B cell (primary cell): ENCODE results near the gene PARD6G. TPM values are rescaled to one million over a fixed set of nuclear protein-coding genes. Genes with fewer than 3 reads are reported as not detected.

ENCODE experiments used
- ATAC-seq: fragments of 200-7000 bp; cut with Tn5 transposase; one replicate; pipeline ENCODE4 v1.10.0; 2021; ENCODE audit warnings: low read depth, mild to moderate bottlenecking, moderate number of reproducible peaks, moderate library complexity
- CTCF ChIA-PET: fragments of 350-600 bp; sonication (Branson Sonifier 250); formaldehyde crosslinking; loops from one replicate; lab custom pipeline; 2021; ENCODE audit warnings: antibody characterized with exemption, inconsistent platforms; lab: Charles Lee
- POLR2A ChIA-PET: fragments of 350-600 bp; sonication (Branson Sonifier 250); formaldehyde crosslinking; loops from one replicate; lab custom pipeline; 2021; ENCODE audit warnings: antibody characterized with exemption; lab: Charles Lee
- DNase-seq: peaks from one replicate; pipeline ENCODE4 v3.0.0; 2013
- H2AFZ ChIP-seq: 2 replicates; pipeline ENCODE4 v1.6.1; 2012; ENCODE audit warnings: mild to moderate bottlenecking, low read depth, low read length; ENCODE audit not compliant: insufficient read depth, poor library complexity, severe bottlenecking
- H3K27ac ChIP-seq, 2 donors: 1 replicate in 1 of 2; 2 replicates in 1 of 2; pipeline ENCODE4 v1.5.1; 2012 to 2013; ENCODE audit warnings: low read length in 2 of 2, mild to moderate bottlenecking in 2 of 2, moderate library complexity in 1 of 2
- H3K27me3 ChIP-seq, 4 experiments: fragments of 200-600 bp in 1 of 4; sonication (generic) in 1 of 4; replicated peaks in 1 of 4; 1 replicate in 2 of 4; 2 replicates in 2 of 4; pipeline versions ENCODE4 v1.6.1 to v1.7.0; 2013 to 2016; ENCODE audit warnings: low read length in 3 of 4, mild to moderate bottlenecking in 2 of 4, mixed read lengths in 1 of 4, moderate library complexity in 1 of 4; ENCODE audit not compliant: insufficient read depth in 4 of 4, control insufficient read depth in 3 of 4; ENCODE audit errors: control extremely low read depth in 1 of 4
- H3K36me3 ChIP-seq, 2 experiments: replicated peaks in 1 of 2; 1 replicate in 1 of 2; 2 replicates in 1 of 2; pipeline versions ENCODE4 v1.6.1 to v1.7.1; 2013; ENCODE audit warnings: low read length in 1 of 2; ENCODE audit not compliant: insufficient read depth in 2 of 2, control insufficient read depth in 1 of 2; ENCODE audit errors: control extremely low read depth in 1 of 2, extremely low read depth in 1 of 2
- H3K4me1 ChIP-seq, 2 donors: fragments of 200-600 bp in 1 of 2; sonication (generic) in 1 of 2; 1 replicate in 1 of 2; 2 replicates in 1 of 2; pipeline versions ENCODE4 v1.5.1 to v1.6.1; 2013 to 2017; ENCODE audit warnings: low read length in 2 of 2; ENCODE audit not compliant: control insufficient read depth in 2 of 2, insufficient read depth in 2 of 2
- H3K4me2 ChIP-seq: replicated peaks from 2 replicates; pipeline ENCODE3; 2012; ENCODE audit warnings: mild to moderate bottlenecking, low read depth, low read length; ENCODE audit not compliant: poor library complexity, severe bottlenecking
- H3K4me3 ChIP-seq, 5 experiments: fragments of 200-600 bp in 1 of 5; sonication (generic) in 1 of 5; 1 replicate in 3 of 5; 2 replicates in 2 of 5; pipeline versions ENCODE4 v1.5.1 to v1.7.0; 2011 to 2016; ENCODE audit warnings: low read length in 4 of 5, mild to moderate bottlenecking in 4 of 5, low read depth in 2 of 5, control low read depth in 1 of 5, moderate library complexity in 1 of 5; ENCODE audit not compliant: insufficient read depth in 1 of 5; ENCODE audit errors: control extremely low read depth in 1 of 5, extremely low read depth in 1 of 5
- H3K79me2 ChIP-seq: fragments of 200-600 bp; sonication (generic); one replicate; pipeline ENCODE4 v1.6.0; 2016; ENCODE audit warnings: low read length; ENCODE audit not compliant: control insufficient read depth, insufficient read depth
- H3K9ac ChIP-seq: fragments of 200-600 bp; sonication (generic); 2 replicates; pipeline ENCODE4 v1.6.1; 2017; ENCODE audit warnings: mild to moderate bottlenecking, low read length, moderate library complexity
- H3K9me3 ChIP-seq, 3 donors: one replicate each; pipeline versions ENCODE4 v1.6.1 to v1.7.1; 2013; ENCODE audit warnings: low read length in 2 of 3; ENCODE audit not compliant: control insufficient read depth in 2 of 3, insufficient read depth in 1 of 3; ENCODE audit errors: control extremely low read depth in 1 of 3
- H4K20me1 ChIP-seq: 2 replicates; pipeline ENCODE4 v1.6.0; 2012; ENCODE audit warnings: mild to moderate bottlenecking, low read length; ENCODE audit not compliant: insufficient read depth, control insufficient read depth, poor library complexity, severe bottlenecking
- H3K27ac Mint-ChIP-seq: one replicate; pipeline ENCODE4 v1.8.0; 2021; ENCODE audit warnings: mixed read lengths
- H3K27me3 Mint-ChIP-seq: one replicate; pipeline ENCODE4 v1.8.0; 2021; ENCODE audit warnings: mixed read lengths
- H3K4me1 Mint-ChIP-seq: one replicate; pipeline ENCODE4 v1.8.0; 2021; ENCODE audit warnings: mixed read lengths
- H3K4me3 Mint-ChIP-seq: one replicate; pipeline ENCODE4 v1.8.0; 2021; ENCODE audit warnings: mixed read lengths
- H3K9me3 Mint-ChIP-seq: one replicate; pipeline ENCODE4 v1.8.0; 2022; ENCODE audit warnings: mixed read lengths; ENCODE audit not compliant: insufficient read depth
- EZH2 ChIP-seq: IDR thresholded peaks from 2 replicates; pipeline ENCODE4 v1.6.1; 2012; ENCODE audit warnings: borderline replicate concordance, low read depth, mild to moderate bottlenecking, moderate library complexity, low read length; ENCODE audit not compliant: insufficient read depth, poor library complexity, severe bottlenecking
- WGBS: methylation state at CpG from one replicate; pipeline ENCODE4 v1.1.5; 2013; ENCODE audit warnings: missing lambda C conversion rate; ENCODE audit not compliant: insufficient coverage; 5-methylcytosine and 5-hydroxymethylcytosine counted together
- intact Hi-C: fragments of 100-400 bp; cut with micrococcal nuclease; formaldehyde crosslinking; loops from one replicate; pipeline ENCODE4 v1.10.0; 2022
- polyA plus RNA-seq: library from polyadenylated mRNA; depleted of rRNA; stranded (reverse); fragments of >200 nt; gene quantifications from 2 replicates; pipeline ENCODE4 v1.2.3, GENCODE V29; 2012
- total RNA-seq, 2 donors: library from RNA; stranded (reverse); fragments of 120-200 nt in 1 of 2; gene quantifications; 1 replicate in 1 of 2; 2 replicates in 1 of 2; pipeline versions ENCODE4 v1.2.3 to v1.2.4, GENCODE V29; 2013 to 2022
- TF ChIP-seq, protein P1 (sequence below): fragments of 200-600 bp; IDR thresholded peaks from one replicate; pipeline ENCODE4 v1.8.0; 2022; ENCODE audit warnings: antibody characterized with exemption, mild to moderate bottlenecking

PARD6G gene
- total and polyA plus RNA-seq, 2 donors (not counting 1 experiment from before 2014, with no cell fraction given): not detected

DNA sequence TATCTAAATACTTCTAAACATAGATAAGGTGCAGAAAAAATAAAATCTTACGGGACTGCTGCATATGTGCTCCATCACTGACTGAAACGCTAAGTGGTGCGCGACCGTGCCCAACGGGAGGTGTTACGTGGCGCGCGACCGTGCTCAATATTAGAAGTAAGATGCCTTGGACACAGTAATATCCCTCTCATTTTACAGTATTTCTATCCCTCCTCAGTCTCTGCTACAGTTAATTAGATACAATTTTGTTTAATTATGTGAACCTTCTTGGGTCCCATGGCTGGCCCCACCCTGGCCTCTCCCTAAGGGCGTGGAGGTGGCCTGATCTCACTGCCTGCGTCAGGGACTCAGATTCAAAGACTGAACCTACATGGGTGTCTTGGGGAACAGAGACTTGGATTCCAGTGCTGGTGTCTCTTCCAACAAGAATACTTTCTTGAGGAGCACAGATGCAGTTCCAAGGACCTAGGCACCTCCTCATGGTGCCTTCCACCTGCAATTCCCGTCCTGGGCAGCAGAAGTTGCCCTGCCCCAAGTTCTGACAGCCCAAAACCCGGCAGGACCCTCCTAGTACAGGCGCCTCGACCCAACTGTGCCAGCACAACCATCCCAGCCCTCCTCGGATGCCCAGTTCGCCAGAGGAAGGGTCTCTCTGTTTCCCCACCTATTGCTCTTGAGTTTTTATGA lies 59.2 kb downstream of the PARD6G start:
- Mint-ChIP-seq H3K27ac (no peak overlapping the region), H3K4me3 (no peak overlapping the region), H3K9me3 (no peaks in the 10 kb centered on the region), H3K27me3 (peaks cover 26% of the 10 kb centered on the region), H3K4me1 (no peaks in the 10 kb centered on the region)
- intact Hi-C loops: no loop called here
- H3K9ac ChIP-seq: no peak overlapping the region
- H2AFZ ChIP-seq: no peak overlapping the region
- no peak overlapping the region for H3K4me3 ChIP-seq
- no peaks in the 10 kb centered on the region for H3K4me1 ChIP-seq
- no peaks in the 10 kb centered on the region for H3K36me3 ChIP-seq
- peaks cover 0 to 2% (median 0%) of the 10 kb centered on the region in 4 experiments for H3K27me3 ChIP-seq
- TF ChIP-seq, protein P1, sequence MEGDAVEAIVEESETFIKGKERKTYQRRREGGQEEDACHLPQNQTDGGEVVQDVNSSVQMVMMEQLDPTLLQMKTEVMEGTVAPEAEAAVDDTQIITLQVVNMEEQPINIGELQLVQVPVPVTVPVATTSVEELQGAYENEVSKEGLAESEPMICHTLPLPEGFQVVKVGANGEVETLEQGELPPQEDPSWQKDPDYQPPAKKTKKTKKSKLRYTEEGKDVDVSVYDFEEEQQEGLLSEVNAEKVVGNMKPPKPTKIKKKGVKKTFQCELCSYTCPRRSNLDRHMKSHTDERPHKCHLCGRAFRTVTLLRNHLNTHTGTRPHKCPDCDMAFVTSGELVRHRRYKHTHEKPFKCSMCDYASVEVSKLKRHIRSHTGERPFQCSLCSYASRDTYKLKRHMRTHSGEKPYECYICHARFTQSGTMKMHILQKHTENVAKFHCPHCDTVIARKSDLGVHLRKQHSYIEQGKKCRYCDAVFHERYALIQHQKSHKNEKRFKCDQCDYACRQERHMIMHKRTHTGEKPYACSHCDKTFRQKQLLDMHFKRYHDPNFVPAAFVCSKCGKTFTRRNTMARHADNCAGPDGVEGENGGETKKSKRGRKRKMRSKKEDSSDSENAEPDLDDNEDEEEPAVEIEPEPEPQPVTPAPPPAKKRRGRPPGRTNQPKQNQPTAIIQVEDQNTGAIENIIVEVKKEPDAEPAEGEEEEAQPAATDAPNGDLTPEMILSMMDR: no peak
- no peak for TF ChIP-seq EZH2
- ATAC-seq (no peak), DNase-seq (no peak)
- no peak overlapping the region for H3K27ac ChIP-seq
- H3K79me2 ChIP-seq: no peaks in the 10 kb centered on the region
- ChIA-PET CTCF (no interaction called here), POLR2A (no interaction called here)
- WGBS: 84% methylated on average over 4 of the region's 19 CpGs
- no peak overlapping the region for H3K4me2 ChIP-seq
- H3K9me3 ChIP-seq: peaks cover 0 to 3% (median 0%) of the 10 kb centered on the region in 3 donors
- H4K20me1 ChIP-seq: no peaks in the 10 kb centered on the region

DNA sequence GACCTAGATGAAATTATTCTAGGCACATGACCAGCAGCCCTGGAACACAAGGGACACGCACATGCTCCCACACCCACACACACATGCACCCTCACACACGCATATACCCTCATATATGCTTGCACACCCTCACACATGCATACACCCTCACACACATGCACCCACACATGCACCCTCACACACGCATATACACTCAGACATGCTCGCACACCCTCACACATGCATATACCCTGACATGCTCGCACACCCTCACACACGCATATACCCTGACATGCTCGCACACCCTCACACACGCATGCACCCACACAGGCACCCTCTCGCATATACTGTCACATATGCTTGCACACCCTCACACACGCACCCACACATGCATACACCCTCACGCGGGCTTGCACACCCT lies 61.8 kb downstream of the PARD6G start:
- Histone ChIP-seq H4K20me1 (no peaks in the 10 kb centered on the region), H2AFZ (no peak overlapping the region), H3K4me1 (no peaks in the 10 kb centered on the region), H3K36me3 (no peaks in the 10 kb centered on the region), H3K9me3 (no peaks in the 10 kb centered on the region), H3K4me2 (no peak overlapping the region), H3K4me3 (no peak overlapping the region), H3K27me3 (peaks cover 0 to 2% (median 0%) of the 10 kb centered on the region in 4 experiments), H3K27ac (no peak overlapping the region), H3K79me2 (no peaks in the 10 kb centered on the region), H3K9ac (no peak overlapping the region)
- DNase-seq (no peak), ATAC-seq (no peak)
- Mint-ChIP-seq H3K9me3 (no peaks in the 10 kb centered on the region), H3K4me3 (no peak overlapping the region), H3K4me1 (no peaks in the 10 kb centered on the region), H3K27ac (no peak overlapping the region), H3K27me3 (peaks cover 16% of the 10 kb centered on the region)
- CTCF ChIA-PET: no interaction called here
- intact Hi-C loops: no loop called here
- WGBS: 97% methylated on average over 12 of the region's 12 CpGs
- TF ChIP-seq, protein P1: no peak
- no peak for TF ChIP-seq EZH2
- POLR2A ChIA-PET: no interaction called here
